AML-193 (cell line): ENCODE data around the gene CACNB2.

Experiments used
- DNase-seq, 2 experiments: peaks; one replicate each; lab custom pipeline; 2025; lab: John Stamatoyannopoulos, UW

CACNB2 gene

GRCh38 chr10:18293536-18294510 lies 153.6 kb downstream of the CACNB2 start:
- DNase-seq = no peak

GRCh38 chr10:18294633-18295032 lies 154.4 kb downstream of the CACNB2 start:
- DNase-seq = no peak

GRCh38 chr10:18297659-18298058 lies 157.4 kb downstream of the CACNB2 start:
- no peak for DNase-seq

- no peak for DNase-seq
These were observed 158.0 kb downstream of the CACNB2 start for GRCh38 chr10:18298256-18298655.

GRCh38 chr10:18303851-18304801 lies 163.9 kb downstream of the CACNB2 start:
- DNase-seq = peak; percentile 56 to 62

GRCh38 chr10:18306031-18306430 lies 165.8 kb downstream of the CACNB2 start:
- no peak for DNase-seq

- no peak for DNase-seq
These were observed 168.4 kb downstream of the CACNB2 start for GRCh38 chr10:18308600-18308999.

- DNase-seq = no peak
These were observed 170.5 kb downstream of the CACNB2 start for GRCh38 chr10:18310761-18311160.

GRCh38 chr10:18312374-18313139 lies 172.3 kb downstream of the CACNB2 start:
- DNase-seq = peak; percentile 44 to 49

- no peak for DNase-seq
These were observed 172.9 kb downstream of the CACNB2 start for GRCh38 chr10:18313140-18313530.

GRCh38 chr10:18313626-18314025 lies 173.4 kb downstream of the CACNB2 start:
- no peak for DNase-seq

GRCh38 chr10:18319628-18320027 lies 179.4 kb downstream of the CACNB2 start:
- no peak for DNase-seq

GRCh38 chr10:18321371-18321770 lies 181.1 kb downstream of the CACNB2 start:
- no peak for DNase-seq

- no peak for DNase-seq
These were observed 183.7 kb downstream of the CACNB2 start for GRCh38 chr10:18323916-18324315.

GRCh38 chr10:18325410-18325809 lies 185.2 kb downstream of the CACNB2 start:
- DNase-seq = no peak

- no peak for DNase-seq
These were observed 185.8 kb downstream of the CACNB2 start for GRCh38 chr10:18325889-18326531.

- no peak for DNase-seq
These were observed 188.7 kb downstream of the CACNB2 start for GRCh38 chr10:18328941-18329340.

- peak; percentile 44 to 51 for DNase-seq
These were observed 191.8 kb downstream of the CACNB2 start for GRCh38 chr10:18332048-18332447.

- DNase-seq = no peak
These were observed 192.3 kb downstream of the CACNB2 start for GRCh38 chr10:18332484-18332883.

- DNase-seq = no peak
These were observed 193.4 kb downstream of the CACNB2 start for GRCh38 chr10:18333621-18334020.
